ENCODE data around the gene DHX9. TPM values are rescaled to one million over a fixed set of nuclear protein-coding genes. Genes with fewer than 3 reads are reported as not detected.

The DHX9 gene
- total RNA-seq, 4 donors from 2014 or later: 29.5 to 84.0 (median 65.8) TPM

DNA sequence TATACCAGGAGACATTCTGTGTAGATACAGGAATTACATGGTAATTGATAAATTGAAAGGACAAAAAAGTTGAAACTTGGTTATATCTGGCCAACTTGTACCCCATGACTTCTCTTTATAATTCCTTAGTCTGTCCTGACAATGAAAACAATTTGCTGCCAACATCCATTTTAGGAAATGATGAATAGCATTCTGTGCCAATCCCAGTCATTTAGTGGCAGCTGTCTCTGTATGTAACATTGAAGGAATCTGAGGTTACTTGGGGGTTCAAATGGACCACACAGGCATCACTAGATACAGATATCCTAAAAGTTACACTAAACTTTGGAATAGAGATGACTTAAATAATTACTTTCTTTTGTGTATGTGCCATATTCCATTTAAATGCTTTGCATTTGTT is 38.2 kb downstream of the DHX9 start:
- in situ Hi-C loops (cut with MboI; ENCODE audit: low pct_ligation_motif_present in 1 of 4, low pct_unique_long_range_greater_than_20kb in 1 of 4, low sequenced_read_pairs in 3 of 4): no loop called here
- intact Hi-C loops (cut with DNase I; ENCODE audit: low total_unique reads): no loop called here
- Histone ChIP-seq H3K27ac (no peak overlapping the region), H3K9me3 (no peaks in the 10 kb centered on the region), H3K4me3 (no peak overlapping the region), H3K4me1 (no peaks in the 10 kb centered on the region), H3K36me3 (peaks cover 0 to 100% (median 54%) of the 10 kb centered on the region in 4 donors), H3K27me3 (no peaks in the 10 kb centered on the region)
- DNase-seq: no peak
- no peak for TF ChIP-seq POLR2A (IDR thresholded peaks at IDR 0.05)

DNA sequence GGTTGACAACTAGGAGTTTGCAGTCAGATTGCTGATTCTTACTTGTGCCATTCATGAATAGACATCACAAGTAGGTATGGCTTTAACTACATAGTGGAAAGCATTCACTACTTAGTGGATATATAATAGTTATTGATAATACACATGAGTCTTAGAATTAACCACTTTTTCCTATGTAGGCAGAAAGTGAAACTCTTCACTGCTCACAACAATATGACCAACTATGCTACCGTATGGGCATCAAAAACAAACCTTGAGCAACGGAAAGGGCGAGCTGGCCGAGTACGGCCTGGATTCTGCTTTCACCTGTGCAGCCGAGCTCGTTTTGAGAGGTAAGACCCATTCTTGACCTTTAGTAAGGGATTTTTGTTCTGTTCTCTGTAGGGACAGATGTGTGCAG is 38.7 kb downstream of the DHX9 start:
- Histone ChIP-seq H3K36me3 (peaks cover 0 to 100% (median 53%) of the 10 kb centered on the region in 4 donors), H3K9me3 (no peaks in the 10 kb centered on the region), H3K4me3 (no peak overlapping the region), H3K27me3 (no peaks in the 10 kb centered on the region), H3K4me1 (no peaks in the 10 kb centered on the region), H3K27ac (no peak overlapping the region)
- WGBS, 2 donors (ENCODE audit: low coverage in 1 of 2): 80 to 92% methylated on average over 1 to 7 of the region's 7 CpGs
- no peak for TF ChIP-seq POLR2A (IDR thresholded peaks at IDR 0.05)
- no peak for TF ChIP-seq EP300 (IDR thresholded peaks at IDR 0.05; ENCODE audit: low read depth)
- in situ Hi-C loops (cut with MboI; ENCODE audit: low pct_ligation_motif_present in 1 of 4, low pct_unique_long_range_greater_than_20kb in 1 of 4, low sequenced_read_pairs in 3 of 4) (no loop called here), intact Hi-C loops (cut with DNase I; ENCODE audit: low total_unique reads) (no loop called here)
- no peak for DNase-seq

DNA sequence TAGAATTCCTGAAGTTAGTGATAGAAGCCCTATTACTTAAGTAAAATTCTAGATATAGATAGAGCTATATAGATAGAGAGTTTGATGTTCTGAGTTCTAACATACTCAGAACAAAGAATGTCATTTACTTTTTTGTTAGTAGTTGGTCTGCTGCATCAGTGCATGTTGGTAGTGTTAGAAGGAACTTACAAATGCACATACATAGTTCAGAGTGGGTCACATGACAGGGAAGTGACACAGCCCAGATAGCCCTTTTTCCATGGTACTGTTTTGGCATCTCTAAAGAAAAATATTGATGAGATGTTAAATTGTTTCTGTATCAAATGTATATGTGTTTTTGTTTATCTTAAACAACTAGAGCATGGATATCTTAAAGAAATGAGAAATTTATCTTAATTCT is 45.7 kb downstream of the DHX9 start:
- peaks cover 0 to 86% (median 41%) of the 10 kb centered on the region in 4 donors for H3K36me3 ChIP-seq
- no peaks in the 10 kb centered on the region for H3K9me3 ChIP-seq
- no peaks in the 10 kb centered on the region for H3K27me3 ChIP-seq
- H3K27ac ChIP-seq: no peak overlapping the region
- intact Hi-C loops (cut with DNase I; ENCODE audit: low total_unique reads): no loop called here
- H3K4me1 ChIP-seq: no peaks in the 10 kb centered on the region
- DNase-seq: no peak
- no peak for TF ChIP-seq POLR2AphosphoS5 (IDR thresholded peaks at IDR 0.05)
- TF ChIP-seq, protein P1, sequence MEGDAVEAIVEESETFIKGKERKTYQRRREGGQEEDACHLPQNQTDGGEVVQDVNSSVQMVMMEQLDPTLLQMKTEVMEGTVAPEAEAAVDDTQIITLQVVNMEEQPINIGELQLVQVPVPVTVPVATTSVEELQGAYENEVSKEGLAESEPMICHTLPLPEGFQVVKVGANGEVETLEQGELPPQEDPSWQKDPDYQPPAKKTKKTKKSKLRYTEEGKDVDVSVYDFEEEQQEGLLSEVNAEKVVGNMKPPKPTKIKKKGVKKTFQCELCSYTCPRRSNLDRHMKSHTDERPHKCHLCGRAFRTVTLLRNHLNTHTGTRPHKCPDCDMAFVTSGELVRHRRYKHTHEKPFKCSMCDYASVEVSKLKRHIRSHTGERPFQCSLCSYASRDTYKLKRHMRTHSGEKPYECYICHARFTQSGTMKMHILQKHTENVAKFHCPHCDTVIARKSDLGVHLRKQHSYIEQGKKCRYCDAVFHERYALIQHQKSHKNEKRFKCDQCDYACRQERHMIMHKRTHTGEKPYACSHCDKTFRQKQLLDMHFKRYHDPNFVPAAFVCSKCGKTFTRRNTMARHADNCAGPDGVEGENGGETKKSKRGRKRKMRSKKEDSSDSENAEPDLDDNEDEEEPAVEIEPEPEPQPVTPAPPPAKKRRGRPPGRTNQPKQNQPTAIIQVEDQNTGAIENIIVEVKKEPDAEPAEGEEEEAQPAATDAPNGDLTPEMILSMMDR (IDR thresholded peaks at IDR 0.05): no peak
- no peak for TF ChIP-seq EP300 (IDR thresholded peaks at IDR 0.05; ENCODE audit: low read depth)
- TF ChIP-seq POLR2A (IDR thresholded peaks at IDR 0.05): no peak
- H3K4me3 ChIP-seq: no peak overlapping the region
- in situ Hi-C loops (cut with MboI; ENCODE audit: low pct_ligation_motif_present in 1 of 4, low pct_unique_long_range_greater_than_20kb in 1 of 4, low sequenced_read_pairs in 3 of 4): no loop called here

DNA sequence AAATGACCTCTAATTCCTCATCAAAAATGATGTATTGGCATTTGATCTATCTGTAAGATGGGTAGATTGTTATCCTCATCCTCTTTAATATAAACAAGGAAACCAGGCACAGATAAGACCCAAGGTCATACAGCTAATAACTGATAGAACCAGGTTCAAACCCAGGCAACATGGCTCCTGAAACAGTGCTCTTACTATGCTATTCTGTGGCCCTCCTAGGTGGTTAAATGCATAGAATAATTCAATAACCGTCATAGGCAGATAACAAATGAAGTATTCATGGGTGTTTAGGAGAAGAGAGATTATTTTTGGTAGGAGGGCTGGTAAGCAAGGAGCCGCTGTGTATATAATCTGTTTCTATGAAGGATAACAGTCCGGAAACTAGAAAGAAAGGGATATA is 46.4 kb downstream of the DHX9 start:
- Histone ChIP-seq H3K27me3 (no peaks in the 10 kb centered on the region), H3K9me3 (no peaks in the 10 kb centered on the region), H3K36me3 (peaks cover 0 to 79% (median 35%) of the 10 kb centered on the region in 4 donors), H3K4me1 (no peaks in the 10 kb centered on the region), H3K27ac (no peak overlapping the region), H3K4me3 (no peak overlapping the region)
- TF ChIP-seq EP300 (IDR thresholded peaks at IDR 0.05; ENCODE audit: low read depth): no peak
- TF ChIP-seq, protein P1 (IDR thresholded peaks at IDR 0.05): no peak
- no peak for TF ChIP-seq POLR2A (IDR thresholded peaks at IDR 0.05)
- no peak for TF ChIP-seq POLR2AphosphoS5 (IDR thresholded peaks at IDR 0.05)
- no peak for DNase-seq
- in situ Hi-C loops (cut with MboI; ENCODE audit: low pct_ligation_motif_present in 1 of 4, low pct_unique_long_range_greater_than_20kb in 1 of 4, low sequenced_read_pairs in 3 of 4) (no loop called here), intact Hi-C loops (cut with DNase I; ENCODE audit: low total_unique reads) (no loop called here)
- WGBS, 2 donors (ENCODE audit: low coverage in 1 of 2): 96 to 97% methylated on average over 3 of the region's 3 CpGs

DNA sequence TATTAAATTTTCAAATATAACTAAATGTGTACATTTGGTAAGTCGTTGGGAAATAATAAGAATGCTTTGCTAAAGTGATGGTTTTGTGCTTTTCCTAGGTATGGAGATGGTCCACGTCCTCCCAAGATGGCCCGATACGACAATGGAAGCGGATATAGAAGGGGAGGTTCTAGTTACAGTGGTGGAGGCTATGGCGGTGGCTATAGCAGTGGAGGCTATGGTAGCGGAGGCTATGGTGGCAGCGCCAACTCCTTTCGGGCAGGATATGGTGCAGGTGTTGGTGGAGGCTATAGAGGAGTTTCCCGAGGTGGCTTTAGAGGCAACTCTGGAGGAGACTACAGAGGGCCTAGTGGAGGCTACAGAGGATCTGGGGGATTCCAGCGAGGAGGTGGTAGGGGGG is 47.8 kb downstream of the DHX9 start:
- TF ChIP-seq EP300 (IDR thresholded peaks at IDR 0.05; ENCODE audit: low read depth) (no peak), POLR2A (IDR thresholded peaks at IDR 0.05) (no peak), POLR2AphosphoS5 (IDR thresholded peaks at IDR 0.05) (no peak)
- TF ChIP-seq, protein P1 (IDR thresholded peaks at IDR 0.05): no peak
- Histone ChIP-seq H3K36me3 (peaks cover 0 to 65% (median 28%) of the 10 kb centered on the region in 4 donors), H3K4me1 (no peaks in the 10 kb centered on the region), H3K9me3 (no peaks in the 10 kb centered on the region), H3K4me3 (no peak overlapping the region), H3K27me3 (no peaks in the 10 kb centered on the region), H3K27ac (no peak overlapping the region)
- intact Hi-C loops (cut with DNase I; ENCODE audit: low total_unique reads) (no loop called here), in situ Hi-C loops (cut with MboI; ENCODE audit: low pct_ligation_motif_present in 1 of 4, low pct_unique_long_range_greater_than_20kb in 1 of 4, low sequenced_read_pairs in 3 of 4) (no loop called here)
- no peak for DNase-seq
- 96 to 97% methylated on average over 10 to 11 of the region's 11 CpGs for WGBS, 2 donors (ENCODE audit: low coverage in 1 of 2)
